BE2C (cell line): Measurements from ENCODE around the gene THSD7B.

Source experiments
- DNase-seq: peaks from one replicate; pipeline ENCODE4 v3.0.0-alpha.2; 2020
- H3K27me3 ChIP-seq: fragments of 250-450 bp; sonication (Bioruptor Pico); 2 replicates; pipeline ENCODE4 v1.5.1; 2020; ENCODE audit warnings: mild to moderate bottlenecking
- H3K36me3 ChIP-seq: fragments of 250-450 bp; sonication (Bioruptor Pico); 2 replicates; pipeline ENCODE4 v1.5.1; 2020; ENCODE audit warnings: mild to moderate bottlenecking
- H3K4me1 ChIP-seq: fragments of 250-450 bp; sonication (Bioruptor Pico); 2 replicates; pipeline ENCODE4 v1.5.1; 2020
- H3K4me3 ChIP-seq: 2 replicates; pipeline ENCODE4 v1.5.1; 2011; ENCODE audit warnings: low read depth, low read length
- H3K9me3 ChIP-seq: fragments of 250-450 bp; sonication (Bioruptor Pico); 2 replicates; pipeline ENCODE4 v1.5.1; 2020
- TF ChIP-seq, protein P1 (sequence below): IDR thresholded peaks from 2 replicates; pipeline ENCODE4 v1.5.1; 2012; ENCODE audit warnings: mild to moderate bottlenecking, low read depth, low read length

The THSD7B gene

DNA sequence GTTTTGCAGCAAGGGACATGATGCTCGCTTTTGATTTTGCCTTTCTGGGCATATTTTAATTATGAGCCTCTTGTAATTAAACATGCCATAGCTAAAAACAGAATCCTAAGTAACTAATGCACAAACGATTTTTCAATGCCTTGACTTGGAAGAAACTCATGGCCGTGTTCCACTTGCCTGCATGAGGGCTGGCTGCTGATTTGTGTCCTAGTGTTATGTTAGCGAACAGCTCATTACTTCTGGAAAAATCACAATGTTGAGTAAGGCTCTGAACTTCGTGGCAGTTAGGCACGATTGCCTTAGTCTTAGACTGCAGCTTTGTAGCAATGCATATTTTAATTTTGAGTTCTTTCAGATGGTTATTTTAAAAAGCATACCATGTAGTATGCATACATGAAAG lies 4.5 kb downstream of the THSD7B start:
- DNase-seq: no peak
- Histone ChIP-seq H3K27me3 (peaks cover 9% of the 10 kb centered on the region), H3K4me1 (no peaks in the 10 kb centered on the region), H3K4me3 (no peak overlapping the region), H3K9me3 (no peaks in the 10 kb centered on the region), H3K36me3 (no peaks in the 10 kb centered on the region)
- TF ChIP-seq, protein P1, sequence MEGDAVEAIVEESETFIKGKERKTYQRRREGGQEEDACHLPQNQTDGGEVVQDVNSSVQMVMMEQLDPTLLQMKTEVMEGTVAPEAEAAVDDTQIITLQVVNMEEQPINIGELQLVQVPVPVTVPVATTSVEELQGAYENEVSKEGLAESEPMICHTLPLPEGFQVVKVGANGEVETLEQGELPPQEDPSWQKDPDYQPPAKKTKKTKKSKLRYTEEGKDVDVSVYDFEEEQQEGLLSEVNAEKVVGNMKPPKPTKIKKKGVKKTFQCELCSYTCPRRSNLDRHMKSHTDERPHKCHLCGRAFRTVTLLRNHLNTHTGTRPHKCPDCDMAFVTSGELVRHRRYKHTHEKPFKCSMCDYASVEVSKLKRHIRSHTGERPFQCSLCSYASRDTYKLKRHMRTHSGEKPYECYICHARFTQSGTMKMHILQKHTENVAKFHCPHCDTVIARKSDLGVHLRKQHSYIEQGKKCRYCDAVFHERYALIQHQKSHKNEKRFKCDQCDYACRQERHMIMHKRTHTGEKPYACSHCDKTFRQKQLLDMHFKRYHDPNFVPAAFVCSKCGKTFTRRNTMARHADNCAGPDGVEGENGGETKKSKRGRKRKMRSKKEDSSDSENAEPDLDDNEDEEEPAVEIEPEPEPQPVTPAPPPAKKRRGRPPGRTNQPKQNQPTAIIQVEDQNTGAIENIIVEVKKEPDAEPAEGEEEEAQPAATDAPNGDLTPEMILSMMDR: no peak

DNA sequence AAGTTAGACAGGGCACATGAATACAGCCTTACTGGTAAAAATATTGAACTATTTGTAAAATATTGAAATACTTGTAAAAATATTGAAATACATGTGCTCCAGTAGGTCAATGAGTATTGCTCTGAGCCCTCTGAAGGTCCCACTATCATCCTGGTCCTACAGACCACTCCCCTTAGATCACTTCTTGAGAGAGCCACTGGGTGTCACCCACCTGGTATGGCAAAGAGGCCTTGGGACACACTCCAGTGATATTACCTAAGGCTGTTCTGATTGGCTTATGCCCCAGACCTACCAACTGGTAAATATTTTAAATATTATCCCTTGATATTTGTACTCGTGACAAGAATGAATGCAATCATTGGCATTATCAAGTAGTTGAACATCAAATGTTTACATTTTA lies 5.0 kb downstream of the THSD7B start:
- Histone ChIP-seq H3K4me3 (no peak overlapping the region), H3K9me3 (no peaks in the 10 kb centered on the region), H3K27me3 (peaks cover 7% of the 10 kb centered on the region), H3K36me3 (no peaks in the 10 kb centered on the region), H3K4me1 (no peaks in the 10 kb centered on the region)
- no peak for DNase-seq
- TF ChIP-seq, protein P1: no peak

DNA sequence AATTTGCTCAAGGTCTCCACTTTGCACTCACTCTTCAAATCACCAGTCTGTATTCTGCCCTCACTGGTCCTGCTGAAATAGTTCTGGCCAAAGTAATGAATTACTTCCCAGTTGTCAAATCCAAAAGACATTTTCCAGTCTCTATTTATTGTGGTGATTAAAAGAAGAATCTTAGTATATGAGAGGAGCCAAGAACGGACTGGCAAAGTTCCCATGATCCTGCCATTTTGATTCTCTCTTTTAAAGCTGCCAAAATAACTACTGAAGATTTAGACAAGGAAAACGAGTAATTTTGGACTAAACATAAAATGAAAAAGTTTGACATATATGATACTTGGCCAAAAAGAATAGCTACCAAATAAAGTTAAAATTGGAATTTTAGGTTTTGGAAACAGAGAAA lies 12.0 kb downstream of the THSD7B start:
- TF ChIP-seq, protein P1: no peak
- Histone ChIP-seq H3K27me3 (no peaks in the 10 kb centered on the region), H3K36me3 (no peaks in the 10 kb centered on the region), H3K4me1 (no peaks in the 10 kb centered on the region), H3K4me3 (no peak overlapping the region), H3K9me3 (no peaks in the 10 kb centered on the region)
- no peak for DNase-seq

DNA sequence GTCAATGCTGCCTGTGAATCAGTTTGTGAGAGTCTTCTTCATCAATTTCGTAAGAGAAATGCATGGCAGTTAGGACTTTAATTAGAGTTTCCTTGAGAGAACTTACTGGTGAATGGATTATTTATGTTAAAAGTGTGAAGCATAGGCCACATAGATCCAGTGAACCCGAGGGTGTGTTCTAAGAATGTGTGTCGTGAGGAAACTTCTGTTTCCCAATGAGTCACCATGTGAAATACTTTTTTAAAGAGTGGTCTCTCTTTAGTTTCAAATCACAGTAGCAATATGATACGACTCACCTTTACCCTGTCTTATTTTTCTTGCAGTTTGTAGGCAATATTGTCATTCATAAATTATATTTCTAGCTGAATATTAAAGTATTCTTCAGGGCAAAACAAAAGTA lies 18.5 kb downstream of the THSD7B start:
- Histone ChIP-seq H3K9me3 (no peaks in the 10 kb centered on the region), H3K4me1 (no peaks in the 10 kb centered on the region), H3K36me3 (no peaks in the 10 kb centered on the region), H3K4me3 (no peak overlapping the region), H3K27me3 (no peaks in the 10 kb centered on the region)
- no peak for DNase-seq
- TF ChIP-seq, protein P1: no peak

DNA sequence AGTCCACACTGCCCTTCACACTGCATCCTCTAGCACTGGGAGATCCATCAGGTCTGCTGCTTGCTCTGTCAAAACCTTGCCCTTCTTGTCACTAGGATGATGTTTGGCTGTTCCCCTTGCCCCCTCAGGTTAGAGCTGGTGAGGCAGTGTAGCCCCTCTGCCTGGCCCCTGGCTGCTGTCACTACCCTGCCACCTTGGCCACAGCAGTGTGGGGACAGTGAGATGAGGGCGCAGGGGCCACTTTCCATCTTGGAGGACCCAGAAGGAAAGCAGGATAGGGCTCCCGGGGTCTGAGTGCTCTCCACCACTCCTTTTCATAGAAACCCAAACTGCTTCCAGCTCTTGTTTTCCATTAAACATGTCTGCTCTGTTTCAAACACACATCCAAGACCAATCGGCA lies 19.9 kb downstream of the THSD7B start:
- Histone ChIP-seq H3K27me3 (no peaks in the 10 kb centered on the region), H3K4me3 (no peak overlapping the region), H3K4me1 (no peaks in the 10 kb centered on the region), H3K9me3 (no peaks in the 10 kb centered on the region), H3K36me3 (no peaks in the 10 kb centered on the region)
- TF ChIP-seq, protein P1: no peak
- DNase-seq: no peak

DNA sequence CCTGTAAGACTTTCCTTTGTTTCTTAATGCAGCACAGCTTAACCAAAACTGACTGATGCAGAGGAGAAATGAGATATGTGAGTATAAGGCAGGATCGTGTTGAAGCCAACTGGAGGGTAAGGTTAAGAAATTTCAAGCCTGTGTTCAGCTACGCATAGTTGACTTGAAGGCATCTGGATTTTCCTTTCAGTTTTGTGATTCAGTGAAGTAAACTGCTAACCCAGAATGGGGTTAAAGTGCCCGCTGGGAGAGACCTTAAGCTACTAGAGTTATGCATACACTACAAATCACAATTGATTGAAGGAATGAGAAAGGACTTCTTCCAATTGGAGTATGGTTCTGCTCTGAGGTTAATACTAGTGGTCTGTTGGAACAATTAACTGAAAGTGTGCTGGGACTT lies 22.6 kb downstream of the THSD7B start:
- H3K4me1 ChIP-seq: no peaks in the 10 kb centered on the region
- H3K27me3 ChIP-seq: no peaks in the 10 kb centered on the region
- no peak overlapping the region for H3K4me3 ChIP-seq
- DNase-seq: no peak
- no peaks in the 10 kb centered on the region for H3K9me3 ChIP-seq
- TF ChIP-seq, protein P1: no peak
- H3K36me3 ChIP-seq: no peaks in the 10 kb centered on the region
